HepG2 (cell line): ENCODE data around the gene GLS2. TPM values are rescaled to one million over a fixed set of nuclear protein-coding genes. Genes with fewer than 3 reads are reported as not detected.

Experiments
- ELF1 ChIP-seq: sonication (generic); formaldehyde crosslinking; IDR thresholded peaks from 2 replicates; pipeline ENCODE4 v1.4.0; 2020; ENCODE audit warnings: missing genetic modification reagents
- FOSL2 ChIP-seq: sonication (generic); formaldehyde crosslinking; IDR thresholded peaks from 2 replicates; pipeline ENCODE4 v1.4.0; 2020; ENCODE audit warnings: missing genetic modification reagents
- GZF1 ChIP-seq: sonication (generic); formaldehyde crosslinking; IDR thresholded peaks from 2 replicates; pipeline ENCODE4 v1.5.1; 2020; ENCODE audit warnings: mild to moderate bottlenecking, missing genetic modification reagents
- IKZF5 ChIP-seq: IDR thresholded peaks from 2 replicates; pipeline ENCODE4 v1.6.1; 2018; ENCODE audit warnings: missing genetic modification reagents, mild to moderate bottlenecking, missing compliant biosample characterization
- LCORL ChIP-seq, 2 experiments: fragments of 450-650 bp in 1 of 2; sonication (generic) in 1 of 2; formaldehyde crosslinking in 1 of 2; IDR thresholded peaks; 2 replicates each; pipeline versions ENCODE4 v1.5.0 to v1.6.1; 2017 to 2020; ENCODE audit warnings: antibody characterized with exemption in 1 of 2, missing genetic modification reagents in 1 of 2
- NFKB2 ChIP-seq: sonication (generic); formaldehyde crosslinking; IDR thresholded peaks from 2 replicates; pipeline ENCODE4 v1.4.0; 2020; ENCODE audit warnings: missing genetic modification reagents, borderline replicate concordance
- PAWR ChIP-seq: sonication (generic); formaldehyde crosslinking; IDR thresholded peaks from 2 replicates; pipeline ENCODE4 v1.4.0; 2020; ENCODE audit warnings: missing genetic modification reagents, mild to moderate bottlenecking, borderline replicate concordance
- PAX8 ChIP-seq: sonication (generic); formaldehyde crosslinking; IDR thresholded peaks from 2 replicates; pipeline ENCODE4 v1.8.0; 2022; ENCODE audit warnings: mild to moderate bottlenecking, missing genetic modification reagents, borderline replicate concordance
- RNF2 ChIP-seq: fragments of 450-650 bp; conservative IDR thresholded peaks from 2 replicates; pipeline ENCODE4 v1.6.1; 2016; ENCODE audit warnings: low read depth
- SATB2 ChIP-seq: sonication (generic); formaldehyde crosslinking; IDR thresholded peaks from 2 replicates; pipeline ENCODE4 v1.5.0; 2020; ENCODE audit warnings: missing genetic modification reagents
- SMARCE1 ChIP-seq: fragments of 450-650 bp; IDR thresholded peaks from 2 replicates; pipeline ENCODE4 v1.6.1; 2017; ENCODE audit warnings: borderline replicate concordance
- SP140L ChIP-seq: sonication (generic); formaldehyde crosslinking; IDR thresholded peaks from 2 replicates; pipeline ENCODE4 v1.4.0; 2020; ENCODE audit warnings: missing genetic modification reagents, borderline replicate concordance
- TAF1 ChIP-seq: sonication (generic); formaldehyde crosslinking; IDR thresholded peaks from 2 replicates; pipeline ENCODE4 v1.4.0; 2020; ENCODE audit warnings: missing genetic modification reagents
- TEF ChIP-seq: sonication (generic); formaldehyde crosslinking; IDR thresholded peaks from 2 replicates; pipeline ENCODE4 v1.5.0; 2020; ENCODE audit warnings: missing genetic modification reagents
- YEATS4 ChIP-seq: sonication (generic); formaldehyde crosslinking; IDR thresholded peaks from 2 replicates; pipeline ENCODE4 v1.4.0; 2020; ENCODE audit warnings: missing genetic modification reagents, borderline replicate concordance
- ZFY ChIP-seq: sonication (generic); formaldehyde crosslinking; IDR thresholded peaks from 2 replicates; pipeline ENCODE4 v1.4.0; 2020; ENCODE audit warnings: missing genetic modification reagents
- ZNF10 ChIP-seq: sonication (generic); formaldehyde crosslinking; IDR thresholded peaks from 2 replicates; pipeline ENCODE4 v1.4.0; 2020; ENCODE audit warnings: mild to moderate bottlenecking, low read depth, missing genetic modification reagents, borderline replicate concordance
- ZNF235 ChIP-seq: sonication (generic); formaldehyde crosslinking; IDR thresholded peaks from 2 replicates; pipeline ENCODE4 v1.8.1; 2023; ENCODE audit warnings: mild to moderate bottlenecking, missing genetic modification reagents, borderline replicate concordance
- ZNF275 ChIP-seq: sonication (generic); formaldehyde crosslinking; IDR thresholded peaks from 2 replicates; pipeline ENCODE4 v1.8.0; 2022; ENCODE audit warnings: missing genetic modification reagents, mild to moderate bottlenecking, inconsistent platforms, borderline replicate concordance
- ZNF281 ChIP-seq: sonication (generic); formaldehyde crosslinking; IDR thresholded peaks from 2 replicates; pipeline ENCODE4 v1.4.0; 2020; ENCODE audit warnings: missing genetic modification reagents, borderline replicate concordance
- ZNF333 ChIP-seq: sonication (generic); formaldehyde crosslinking; IDR thresholded peaks from 2 replicates; pipeline ENCODE4 v1.4.0; 2020; ENCODE audit warnings: mild to moderate bottlenecking, missing genetic modification reagents, borderline replicate concordance
- ZNF510 ChIP-seq: sonication (generic); formaldehyde crosslinking; IDR thresholded peaks from 2 replicates; pipeline ENCODE4 v1.4.0; 2020; ENCODE audit warnings: low read depth, mild to moderate bottlenecking, missing genetic modification reagents
- ZNF530 ChIP-seq: sonication (generic); formaldehyde crosslinking; IDR thresholded peaks from 2 replicates; pipeline ENCODE4 v1.5.0; 2020; ENCODE audit warnings: low read depth, mild to moderate bottlenecking, missing genetic modification reagents
- ZNF644 ChIP-seq: IDR thresholded peaks from 2 replicates; pipeline ENCODE4 v1.6.1; 2016; ENCODE audit warnings: low read depth
- ZNF713 ChIP-seq: sonication (generic); formaldehyde crosslinking; IDR thresholded peaks from 2 replicates; pipeline ENCODE4 v1.4.0; 2020; ENCODE audit warnings: mild to moderate bottlenecking, missing genetic modification reagents
- ZNF775 ChIP-seq: sonication (generic); formaldehyde crosslinking; IDR thresholded peaks from 2 replicates; pipeline ENCODE4 v1.4.0; 2020; ENCODE audit warnings: missing genetic modification reagents, mild to moderate bottlenecking, moderate library complexity, borderline replicate concordance
- polyA plus RNA-seq, 8 experiments: library from polyadenylated mRNA; depleted of rRNA in 3 of 8; stranded (reverse) in 7 of 8; unstranded in 1 of 8; fragments of >200 nt; fragmentation: Illumina TruSeq in 4 of 8; extraction: Trizol in 4 of 8; gene quantifications; 2 replicates each; pipeline versions ENCODE4 v1.2.1 to v1.2.3, GENCODE V29; 2011 to 2016; ENCODE audit warnings: low read depth in 4 of 8, missing spikeins in 1 of 8, mixed read lengths in 1 of 8; ENCODE audit not compliant: insufficient read depth in 1 of 8
- total RNA-seq, 5 experiments: library from RNA; depleted of rRNA; stranded (reverse); fragments of >200 nt; fragmentation: Illumina TruSeq; extraction: Trizol; gene quantifications; 2 replicates each; pipeline ENCODE4 v1.2.3, GENCODE V29; 2016; ENCODE audit warnings: low read depth in 1 of 5

GLS2 gene
- total and polyA plus RNA-seq, 2 of the 13 experiments (the other 11 are each of a cell fraction or from before 2014, with no cell fraction given), result 8.6 to 12.2 TPM

- 0 out of 2 replicates have a peak, but pooled peaks have one; percentile 1 for TF ChIP-seq IKZF5
- no peak for TF ChIP-seq YEATS4 (CRISPR knock-in tag)
- no peak for TF ChIP-seq FOSL2 (CRISPR knock-in tag)
- TF ChIP-seq ZNF235 (CRISPR knock-in tag), result no peak
- no peak for TF ChIP-seq SATB2 (CRISPR knock-in tag)
- no peak; the same call in 1 of the 2 replicates for TF ChIP-seq ZNF275 (CRISPR knock-in tag)
- TF ChIP-seq RNF2, result no peak
- TF ChIP-seq ZNF713 (CRISPR knock-in tag), result 0 out of 2 replicates have a peak, but pooled peaks have one; percentile 77
- TF ChIP-seq ZNF775 (CRISPR knock-in tag), result no peak
- no peak; the same call in 1 of the 2 replicates for TF ChIP-seq ZNF333 (CRISPR knock-in tag)
- TF ChIP-seq ZFY (CRISPR knock-in tag), result peak; percentile 37
- no peak for TF ChIP-seq TAF1 (CRISPR knock-in tag)
- no peak for TF ChIP-seq TEF (CRISPR knock-in tag)
- no peak for TF ChIP-seq ZNF510 (CRISPR knock-in tag)
- TF ChIP-seq GZF1 (CRISPR knock-in tag), result peak; percentile 84
- TF ChIP-seq SP140L (CRISPR knock-in tag), result no peak
- no peak for TF ChIP-seq ZNF530 (CRISPR knock-in tag)
- no peak; the same call in 1 of the 2 replicates for TF ChIP-seq ZNF281 (CRISPR knock-in tag)
- no peak for TF ChIP-seq SMARCE1
- TF ChIP-seq ELF1 (CRISPR knock-in tag), result no peak
- no peak for TF ChIP-seq ZNF10
- no peak for TF ChIP-seq PAWR (CRISPR knock-in tag)
- TF ChIP-seq PAX8 (CRISPR knock-in tag), result no peak; the same call in 1 of the 2 replicates
- no peak for TF ChIP-seq NFKB2 (CRISPR knock-in tag)
- no peak for TF ChIP-seq LCORL (IDR thresholded peaks at IDR 0.05)
- no peak for TF ChIP-seq LCORL (CRISPR knock-in tag; IDR thresholded peaks at IDR 0.05)
- TF ChIP-seq ZNF644, result no peak
Observed at GRCh38 chr12:56487448-56488040, 417 bp downstream of the GLS2 start (continued).
